Activated B cell treated with CpG ODN at 0.5 μM for 24 hours (primary cell): Measurements from ENCODE around the gene RSPRY1. TPM values are rescaled to one million over a fixed set of nuclear protein-coding genes. Genes with fewer than 3 reads are reported as not detected.
A peak's percentile ranks its signal among the peaks of the same experiment; 100 is the strongest.

Experiments used
- ATAC-seq: fragments of 200-7000 bp; cut with Tn5 transposase; one replicate; pipeline ENCODE4 v1.10.0; 2021; ENCODE audit warnings: low read depth, mild to moderate bottlenecking, moderate library complexity
- CTCF ChIA-PET: fragments of 350-600 bp; sonication (Branson Sonifier 250); formaldehyde crosslinking; loops from one replicate; lab custom pipeline; 2021; ENCODE audit warnings: antibody characterized with exemption; lab: Charles Lee
- POLR2A ChIA-PET: fragments of 350-600 bp; sonication (Branson Sonifier 250); formaldehyde crosslinking; loops from one replicate; lab custom pipeline; 2021; ENCODE audit warnings: antibody characterized with exemption; lab: Charles Lee
- DNase-seq: peaks from one replicate; pipeline ENCODE4 v3.0.0; 2022
- H3K27ac Mint-ChIP-seq: one replicate; pipeline ENCODE4 v1.8.0; 2020; ENCODE audit warnings: mixed read lengths
- H3K27me3 Mint-ChIP-seq: one replicate; pipeline ENCODE4 v1.8.0; 2021; ENCODE audit warnings: mixed read lengths
- H3K36me3 Mint-ChIP-seq: one replicate; pipeline ENCODE4 v1.8.0; 2021; ENCODE audit warnings: low read depth, mixed read lengths
- H3K4me1 Mint-ChIP-seq: one replicate; pipeline ENCODE4 v1.8.0; 2021; ENCODE audit warnings: mixed read lengths
- H3K4me3 Mint-ChIP-seq: one replicate; pipeline ENCODE4 v1.8.0; 2020; ENCODE audit warnings: mild to moderate bottlenecking, mixed read lengths
- H3K9me3 Mint-ChIP-seq: one replicate; pipeline ENCODE4 v1.8.0; 2020; ENCODE audit warnings: mixed read lengths
- intact Hi-C: fragments of 100-400 bp; cut with micrococcal nuclease; formaldehyde crosslinking; loops from one replicate; pipeline ENCODE4 v1.15.1; 2024
- total RNA-seq: library from RNA; stranded (reverse); gene quantifications from 2 replicates; pipeline ENCODE4 v1.2.3, GENCODE V29; 2022
- TF ChIP-seq, protein P1 (sequence below): fragments of 200-600 bp; IDR thresholded peaks from one replicate; pipeline ENCODE4 v1.8.0; 2022; ENCODE audit warnings: antibody characterized with exemption, mild to moderate bottlenecking

The RSPRY1 gene
- total RNA-seq, 1 donor from 2014 or later = 39.9 TPM

DNA sequence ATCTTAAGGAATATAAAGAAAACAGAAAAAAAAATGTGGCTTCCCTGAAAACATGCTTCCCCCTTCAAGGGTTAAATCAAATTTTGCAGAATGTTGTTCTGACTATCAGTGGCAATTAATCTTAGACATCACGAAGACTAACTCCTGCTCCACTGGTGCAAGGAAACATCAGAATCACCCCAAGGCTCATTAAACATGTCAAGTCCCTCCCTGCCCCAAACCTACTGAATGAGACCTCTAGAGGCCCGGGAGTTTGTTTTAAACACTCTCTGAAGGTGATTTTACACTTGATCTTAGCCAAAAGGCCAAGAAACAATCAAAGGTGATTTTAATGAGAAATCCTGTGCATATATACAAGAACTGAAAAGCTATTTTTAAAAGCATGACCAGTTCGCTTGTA is 18.6 kb upstream of the RSPRY1 start:
- TF ChIP-seq, protein P1, sequence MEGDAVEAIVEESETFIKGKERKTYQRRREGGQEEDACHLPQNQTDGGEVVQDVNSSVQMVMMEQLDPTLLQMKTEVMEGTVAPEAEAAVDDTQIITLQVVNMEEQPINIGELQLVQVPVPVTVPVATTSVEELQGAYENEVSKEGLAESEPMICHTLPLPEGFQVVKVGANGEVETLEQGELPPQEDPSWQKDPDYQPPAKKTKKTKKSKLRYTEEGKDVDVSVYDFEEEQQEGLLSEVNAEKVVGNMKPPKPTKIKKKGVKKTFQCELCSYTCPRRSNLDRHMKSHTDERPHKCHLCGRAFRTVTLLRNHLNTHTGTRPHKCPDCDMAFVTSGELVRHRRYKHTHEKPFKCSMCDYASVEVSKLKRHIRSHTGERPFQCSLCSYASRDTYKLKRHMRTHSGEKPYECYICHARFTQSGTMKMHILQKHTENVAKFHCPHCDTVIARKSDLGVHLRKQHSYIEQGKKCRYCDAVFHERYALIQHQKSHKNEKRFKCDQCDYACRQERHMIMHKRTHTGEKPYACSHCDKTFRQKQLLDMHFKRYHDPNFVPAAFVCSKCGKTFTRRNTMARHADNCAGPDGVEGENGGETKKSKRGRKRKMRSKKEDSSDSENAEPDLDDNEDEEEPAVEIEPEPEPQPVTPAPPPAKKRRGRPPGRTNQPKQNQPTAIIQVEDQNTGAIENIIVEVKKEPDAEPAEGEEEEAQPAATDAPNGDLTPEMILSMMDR = no peak
- ChIA-PET CTCF (interaction anchor here (0.7 to 2.0 kb wide), 3 partner anchors 83 to 203 kb away, joined by 3 to 7 read pairs (median 3); no protein-coding TSS in a partner anchor), POLR2A (no interaction called here)
- intact Hi-C loops = loop anchor here (5.0 kb wide), 1 partner anchor 590 kb away; no protein-coding TSS in a partner anchor
- H3K9me3 Mint-ChIP-seq = no peaks in the 10 kb centered on the region
- no peak overlapping the region for H3K27ac Mint-ChIP-seq
- H3K4me3 Mint-ChIP-seq = no peak overlapping the region
- peaks cover 80% of the 10 kb centered on the region for H3K36me3 Mint-ChIP-seq
- peaks cover 14% of the 10 kb centered on the region for H3K4me1 Mint-ChIP-seq
- DNase-seq (no peak), ATAC-seq (no peak)
- H3K27me3 Mint-ChIP-seq = no peaks in the 10 kb centered on the region

DNA sequence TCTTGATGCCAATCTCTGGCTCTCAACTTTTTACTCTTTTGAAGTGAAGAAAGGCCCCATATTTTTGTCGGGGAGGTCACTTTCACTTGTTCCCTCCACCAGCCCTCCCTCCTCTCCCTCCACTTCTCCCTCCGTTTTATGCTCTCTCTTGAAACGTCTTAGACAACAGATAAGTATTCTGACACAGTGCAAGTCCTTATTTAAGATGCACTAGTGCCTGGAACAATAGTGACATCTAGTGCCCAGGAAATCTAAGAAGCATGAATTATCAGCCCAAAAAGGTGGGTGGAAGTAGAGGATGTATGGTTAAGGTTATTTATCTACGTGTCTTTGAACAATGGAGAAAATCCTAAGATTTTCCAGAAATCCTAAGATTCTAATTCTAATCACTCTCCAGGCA is 18.2 kb upstream of the RSPRY1 start:
- H3K4me1 Mint-ChIP-seq = peaks cover 14% of the 10 kb centered on the region
- ATAC-seq = peak; percentile 67
- H3K36me3 Mint-ChIP-seq = peaks cover 81% of the 10 kb centered on the region
- no peak overlapping the region for H3K4me3 Mint-ChIP-seq
- intact Hi-C loops = loop anchor here (1.0 to 5.0 kb wide), 5 partner anchors 75 to 591 kb away; partner anchors contain the start of gene CPNE2
- CTCF ChIA-PET = interaction anchor here (0.6 to 2.0 kb wide), 4 partner anchors 83 to 223 kb away, joined by 3 to 7 read pairs (median 3); no protein-coding TSS in a partner anchor
- TF ChIP-seq, protein P1 = no peak
- no peak overlapping the region for H3K27ac Mint-ChIP-seq
- POLR2A ChIA-PET = interaction anchor here (0.7 kb wide), 1 partner anchor 297 kb away, joined by 3 read pairs; no protein-coding TSS in a partner anchor
- H3K9me3 Mint-ChIP-seq = no peaks in the 10 kb centered on the region
- no peaks in the 10 kb centered on the region for H3K27me3 Mint-ChIP-seq
- DNase-seq = no peak

DNA sequence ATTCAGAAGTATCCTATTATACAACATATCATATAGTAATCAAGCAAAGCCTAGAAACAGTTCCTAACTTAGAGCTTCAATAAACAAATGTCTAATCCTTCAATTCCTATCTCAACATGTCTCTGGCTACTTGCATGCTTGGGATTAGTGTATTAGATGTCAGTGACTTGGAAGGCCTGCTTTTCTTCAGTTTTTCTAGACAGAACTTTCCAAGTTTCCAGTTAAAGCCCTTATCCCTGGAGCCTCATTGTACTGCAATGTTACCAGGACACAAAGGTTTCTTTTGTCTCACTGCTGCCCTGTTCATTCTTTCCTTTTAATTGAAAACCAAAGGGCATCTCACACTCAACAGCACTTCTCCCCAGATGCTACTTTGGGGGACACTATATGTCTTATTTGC is 16.8 kb upstream of the RSPRY1 start:
- intact Hi-C loops = loop anchor here (2.0 to 5.0 kb wide), 2 partner anchors 77 to 592 kb away; partner anchors contain the start of gene CPNE2
- CTCF ChIA-PET = interaction anchor here (0.9 to 1.6 kb wide), 2 partner anchors 86 to 204 kb away, joined by 3 to 4 read pairs; no protein-coding TSS in a partner anchor
- DNase-seq (no peak), ATAC-seq (no peak)
- no peaks in the 10 kb centered on the region for H3K27me3 Mint-ChIP-seq
- H3K36me3 Mint-ChIP-seq = peaks cover 78% of the 10 kb centered on the region
- POLR2A ChIA-PET = interaction anchor here (0.7 kb wide), 2 partner anchors 8 to 207 kb away, joined by 5 to 8 read pairs; no protein-coding TSS in a partner anchor
- no peak overlapping the region for H3K4me3 Mint-ChIP-seq
- no peaks in the 10 kb centered on the region for H3K9me3 Mint-ChIP-seq
- H3K27ac Mint-ChIP-seq = no peak overlapping the region
- TF ChIP-seq, protein P1 = no peak
- peaks cover 14% of the 10 kb centered on the region for H3K4me1 Mint-ChIP-seq

DNA sequence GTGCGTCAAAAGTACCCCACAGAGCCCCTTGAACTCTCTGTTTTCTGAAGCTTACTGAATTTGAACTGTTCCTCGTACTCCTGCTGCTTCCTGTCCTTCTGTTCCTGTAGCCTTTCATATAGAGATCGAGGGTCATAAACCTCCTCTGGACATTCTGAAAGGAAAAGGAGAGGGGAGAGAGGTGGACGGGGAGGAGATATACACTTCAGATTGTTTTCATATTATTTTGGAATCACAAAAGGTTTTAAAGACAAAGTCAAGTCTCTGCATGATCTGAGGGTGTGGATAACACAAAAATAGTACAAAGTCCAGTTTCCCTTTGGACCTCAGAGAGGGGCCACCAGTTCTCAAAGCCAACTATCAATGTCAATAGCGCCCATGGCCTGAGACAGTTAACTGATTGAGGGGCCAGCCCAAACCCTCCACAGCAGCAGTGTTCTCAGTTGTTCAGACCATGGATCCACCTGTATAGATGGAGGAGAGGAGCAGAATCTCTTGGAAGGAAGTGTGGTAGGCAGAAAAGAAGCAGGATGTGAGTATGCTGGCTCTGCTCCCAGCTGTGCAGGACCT is 13.3 kb upstream of the RSPRY1 start:
- ChIA-PET CTCF (no interaction called here), POLR2A (no interaction called here)
- TF ChIP-seq, protein P1 = no peak
- Mint-ChIP-seq H3K27ac (no peak overlapping the region), H3K36me3 (peaks cover 60% of the 10 kb centered on the region), H3K27me3 (no peaks in the 10 kb centered on the region), H3K4me1 (peaks cover 2% of the 10 kb centered on the region), H3K4me3 (no peak overlapping the region), H3K9me3 (no peaks in the 10 kb centered on the region)
- intact Hi-C loops = no loop called here
- ATAC-seq (no peak), DNase-seq (no peak)

GRCh38 chr16:57175896-57176295 is 10.2 kb upstream of the RSPRY1 start:
- intact Hi-C loops = no loop called here

More at GRCh38 chr16:57175896-57176295, 10.2 kb upstream of the RSPRY1 start:
- ChIA-PET CTCF (interaction anchor here (1.2 kb wide), 1 partner anchor 83 kb away, joined by 3 read pairs; the partner anchor contains the start of gene CPNE2), POLR2A (interaction anchor here (2.1 kb wide), 1 partner anchor 10 kb away, joined by 10 read pairs; the partner anchor contains the start of genes PSME3IP1 and RSPRY1)
- Mint-ChIP-seq H3K27me3 (no peaks in the 10 kb centered on the region), H3K4me3 (no peak overlapping the region), H3K36me3 (peaks cover 42% of the 10 kb centered on the region), H3K9me3 (no peaks in the 10 kb centered on the region), H3K27ac (no peak overlapping the region), H3K4me1 (no peaks in the 10 kb centered on the region)
- TF ChIP-seq, protein P1 = no peak
- no peak for ATAC-seq
- no peak for DNase-seq
